GM18499 (cell line): ENCODE data around the gene CARD8.

Source experiments
- ATAC-seq: cut with Tn5 transposase; IDR thresholded peaks from one replicate; pipeline ENCODE4 v1.9.1; 2021; ENCODE audit warnings: moderate number of reproducible peaks; ENCODE audit not compliant: insufficient read depth, unreplicated experiment

The CARD8 gene

GRCh38 chr19:48218997-48219396 is 36.7 kb downstream of the CARD8 start:
- ATAC-seq: no peak

GRCh38 chr19:48216933-48217332 is 38.8 kb downstream of the CARD8 start:
- ATAC-seq: no peak

GRCh38 chr19:48213959-48214358 is 41.8 kb downstream of the CARD8 start:
- ATAC-seq: no peak

GRCh38 chr19:48210005-48210404 is 45.7 kb downstream of the CARD8 start:
- no peak for ATAC-seq

DNA sequence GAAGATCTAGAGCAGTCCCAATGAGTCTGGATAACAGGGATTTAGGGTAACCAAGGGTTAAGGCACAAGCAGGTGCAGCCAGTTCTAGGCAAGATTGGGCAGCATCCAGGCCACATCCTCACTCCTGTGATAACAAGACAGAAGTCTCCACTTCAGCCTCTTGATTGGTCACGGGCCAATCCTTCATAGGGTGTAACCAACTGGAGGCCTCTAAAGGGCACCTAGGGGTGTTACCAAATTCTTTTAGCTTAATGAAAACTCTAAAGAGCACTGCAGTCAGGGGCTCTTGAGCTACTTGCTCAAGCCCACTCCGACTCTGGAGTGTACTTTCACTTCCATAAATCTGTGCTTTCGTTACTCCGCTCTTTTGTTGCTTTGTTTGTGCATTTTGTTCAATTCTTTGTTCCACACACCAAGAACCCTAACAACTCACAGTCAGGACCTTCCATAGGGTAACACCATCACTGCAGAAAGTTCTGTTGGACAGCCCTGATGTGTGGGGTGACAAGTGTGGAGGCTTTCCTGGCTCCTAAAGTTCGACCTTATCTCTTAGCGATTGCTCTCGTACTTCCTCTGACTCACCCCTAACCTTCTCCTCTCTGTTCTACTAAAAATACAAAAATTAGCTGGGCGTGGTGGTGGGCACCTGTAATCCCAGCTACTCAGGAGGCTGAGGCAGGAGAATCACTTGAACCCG is 49.2 kb downstream of the CARD8 start:
- no peak for ATAC-seq

GRCh38 chr19:48203794-48204628 is 51.7 kb downstream of the CARD8 start:
- no peak for ATAC-seq

DNA sequence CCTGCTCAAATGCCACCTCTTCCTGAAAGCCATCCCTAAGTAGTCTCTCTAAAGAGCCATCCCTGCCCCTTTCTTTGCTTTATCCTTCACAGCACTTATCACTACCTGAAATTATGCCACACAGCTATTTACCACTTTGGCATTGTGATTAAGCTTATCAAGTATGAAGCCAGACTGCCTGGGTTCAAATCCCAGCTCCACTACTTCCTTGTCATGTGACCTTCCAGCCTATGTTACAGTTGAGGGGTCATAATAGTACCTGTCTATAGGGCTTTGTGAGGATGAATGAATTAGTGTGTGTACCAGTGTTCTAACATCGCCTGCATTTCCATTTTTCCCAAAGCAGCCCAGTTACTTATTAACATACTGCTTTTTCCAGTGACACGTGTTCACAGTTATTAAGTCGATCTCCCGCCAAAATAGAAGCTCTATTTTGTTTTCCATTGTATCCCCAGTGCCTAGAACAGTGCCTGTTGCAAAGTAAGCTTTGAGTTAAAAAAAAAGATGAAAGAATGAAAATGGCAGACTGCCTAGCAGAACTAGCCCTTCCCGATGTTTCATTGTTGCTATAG is 52.4 kb downstream of the CARD8 start:
- ATAC-seq: no peak

DNA sequence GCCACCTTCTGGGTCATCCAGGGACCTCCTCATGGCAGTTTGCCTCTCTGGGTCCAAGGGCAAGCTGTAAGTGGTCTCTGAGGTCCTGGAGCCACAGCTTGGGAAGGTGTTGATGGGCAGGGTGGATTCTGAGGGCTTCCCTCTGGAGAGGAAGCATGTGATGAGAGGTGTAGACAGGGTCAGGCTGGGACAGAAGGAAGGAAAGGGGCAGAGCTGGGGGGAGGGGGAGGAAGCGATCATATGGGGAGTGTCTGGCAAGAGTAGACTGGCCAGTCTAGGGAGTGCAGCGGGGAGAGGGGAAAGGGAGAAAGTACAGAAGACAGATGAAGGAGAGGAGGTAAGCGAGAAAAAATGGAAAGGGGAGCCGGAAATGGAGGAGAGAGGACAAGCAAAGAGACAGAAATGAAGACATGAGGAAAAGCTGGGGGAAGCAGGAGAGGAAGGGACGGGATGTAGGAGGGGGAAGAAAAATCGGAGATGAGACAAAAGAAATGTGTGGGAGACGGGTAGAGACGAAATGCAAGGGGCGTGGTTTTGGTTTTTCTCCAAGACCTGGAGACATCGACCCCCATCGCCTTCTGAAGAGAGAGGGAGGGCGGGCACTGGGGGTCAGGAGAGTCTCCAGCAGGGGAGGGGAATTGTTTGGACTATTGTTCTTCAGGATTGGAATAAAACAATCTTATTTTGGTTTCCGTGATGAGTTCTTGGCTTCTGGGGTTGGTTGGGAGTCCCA is 58.6 kb downstream of the CARD8 start:
- no peak for ATAC-seq

DNA sequence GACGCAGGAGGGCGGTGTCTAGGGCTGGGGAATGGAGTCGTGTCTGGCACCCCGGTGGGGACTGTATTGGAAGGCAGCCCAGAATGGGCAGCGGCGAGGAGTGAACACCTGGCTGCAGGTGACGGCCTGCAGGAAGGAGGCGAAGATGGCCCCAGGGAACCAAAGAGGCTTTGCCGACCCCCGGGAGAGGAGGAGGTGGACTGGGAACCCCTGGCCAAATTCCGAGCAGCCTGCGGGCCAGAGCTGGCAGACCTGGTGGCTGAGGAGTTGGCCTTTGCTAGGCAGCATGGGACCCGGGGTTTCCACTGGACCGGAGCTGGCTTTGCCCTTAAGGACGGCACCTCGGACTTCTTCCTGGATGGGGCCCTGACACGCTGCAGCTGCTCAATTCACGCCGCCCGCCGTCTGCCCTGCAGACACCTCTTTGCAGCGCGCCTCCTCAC is 59.4 kb downstream of the CARD8 start:
- ATAC-seq: no peak

- no peak for ATAC-seq
Measured at GRCh38 chr19:48194844-48195830, 60.6 kb downstream of the CARD8 start.

DNA sequence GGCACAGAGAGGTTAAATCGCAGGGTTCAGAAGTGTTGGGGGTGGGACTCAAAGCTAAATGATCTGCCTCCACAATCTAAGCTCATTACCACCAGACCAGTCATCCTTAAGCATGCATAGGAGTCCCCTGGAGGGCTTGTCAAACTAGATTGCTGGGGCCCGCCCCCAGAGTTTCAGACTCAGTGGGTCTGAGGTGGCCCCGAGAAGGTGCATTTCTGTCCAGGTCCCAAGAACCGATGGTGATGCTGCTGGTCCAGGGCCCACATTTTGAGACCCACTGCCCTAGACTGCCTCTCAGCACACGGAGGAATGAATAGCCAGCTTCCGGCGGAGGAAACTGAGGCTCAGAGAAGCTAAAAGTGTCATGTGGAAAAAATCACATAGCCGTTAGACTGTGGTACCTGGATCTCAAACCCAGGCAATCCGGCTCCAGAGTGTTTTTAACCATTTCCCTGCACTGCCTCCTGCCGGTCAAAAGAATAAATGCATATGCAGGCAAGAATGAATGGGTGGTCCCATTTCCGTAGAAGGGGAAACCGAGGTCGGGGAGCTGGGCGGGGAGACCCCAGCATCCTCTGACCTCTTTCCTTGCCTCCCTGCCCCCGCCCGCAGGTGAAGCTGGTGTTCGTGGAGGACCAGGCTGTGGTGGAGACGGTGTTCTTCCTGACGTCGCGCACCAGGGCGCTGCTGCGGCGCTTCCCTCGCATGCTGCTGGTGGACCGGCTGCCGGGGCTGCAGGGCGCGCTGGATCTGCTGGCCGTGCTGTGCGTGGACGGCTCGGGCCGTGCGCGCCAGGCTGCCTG is 61.5 kb downstream of the CARD8 start:
- ATAC-seq: no peak

GRCh38 chr19:48192750-48193149 is 63.0 kb downstream of the CARD8 start:
- ATAC-seq: no peak

DNA sequence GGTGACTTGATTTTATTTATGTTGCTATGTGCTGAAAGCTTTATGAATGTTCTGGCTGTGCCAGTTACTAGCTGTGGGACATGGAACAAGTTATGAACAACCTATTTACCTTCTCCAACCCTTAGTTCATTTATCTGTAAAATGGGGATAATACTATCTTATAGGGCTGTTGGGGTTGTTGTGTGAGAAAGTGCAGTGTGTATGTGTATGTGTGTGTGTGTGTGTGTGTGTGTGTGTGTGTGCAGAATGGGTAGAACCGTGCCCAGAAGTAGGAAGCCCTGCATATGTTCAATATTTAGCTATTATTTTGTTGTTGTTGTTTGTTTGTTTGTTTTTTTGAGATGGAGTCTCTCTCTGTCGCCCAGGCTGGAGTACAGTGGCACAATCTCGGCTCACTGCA is 64.8 kb downstream of the CARD8 start:
- no peak for ATAC-seq

DNA sequence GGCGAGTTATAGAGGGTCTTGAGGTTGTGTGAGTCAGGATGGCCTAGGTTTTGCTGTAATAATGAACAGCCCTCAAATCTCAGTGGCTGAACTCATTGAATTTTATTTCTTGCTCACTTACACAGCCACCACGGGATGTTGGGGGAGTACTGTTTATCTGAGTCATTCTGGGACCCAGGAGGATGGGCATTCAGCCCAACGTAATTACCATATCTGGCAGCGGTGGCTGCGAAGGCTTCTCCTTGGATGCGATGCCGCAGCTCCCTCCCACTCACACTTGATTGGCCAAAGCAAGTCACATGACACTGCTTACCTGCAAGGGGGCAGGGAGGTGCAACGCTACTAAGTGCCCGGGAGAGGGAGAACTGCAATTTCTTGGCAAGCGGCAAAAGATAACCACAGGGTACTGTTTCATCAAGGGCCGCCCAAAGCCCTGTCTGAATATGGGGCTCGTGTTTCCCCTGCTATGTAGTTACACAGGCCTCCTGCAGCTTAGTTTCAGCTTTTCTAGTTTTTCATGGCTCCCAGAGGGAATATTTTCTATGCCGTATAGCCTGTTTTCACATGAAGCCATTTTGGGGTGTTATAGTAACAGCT is 65.3 kb downstream of the CARD8 start:
- ATAC-seq: no peak

GRCh38 chr19:48186541-48186991 is 69.1 kb downstream of the CARD8 start:
- ATAC-seq: no peak

DNA sequence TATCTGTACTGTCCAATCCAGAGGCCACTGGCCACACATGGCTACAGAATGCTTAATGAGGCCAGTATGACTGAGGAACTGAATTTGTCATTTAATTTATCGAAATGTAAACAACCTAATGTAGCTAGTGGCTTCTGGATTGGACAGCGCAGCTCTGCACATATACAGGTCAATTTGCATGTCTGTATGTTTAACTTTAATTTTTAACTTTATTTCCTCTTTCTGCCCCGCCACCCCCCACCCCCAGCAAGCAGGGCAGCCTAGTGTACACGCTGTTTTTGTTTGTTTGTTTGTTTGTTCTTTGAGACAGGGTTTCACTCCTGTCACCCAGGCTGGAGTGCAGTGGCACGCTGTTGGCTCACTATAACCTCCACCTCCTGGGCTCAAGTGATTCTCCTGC is 69.7 kb downstream of the CARD8 start:
- ATAC-seq: no peak

DNA sequence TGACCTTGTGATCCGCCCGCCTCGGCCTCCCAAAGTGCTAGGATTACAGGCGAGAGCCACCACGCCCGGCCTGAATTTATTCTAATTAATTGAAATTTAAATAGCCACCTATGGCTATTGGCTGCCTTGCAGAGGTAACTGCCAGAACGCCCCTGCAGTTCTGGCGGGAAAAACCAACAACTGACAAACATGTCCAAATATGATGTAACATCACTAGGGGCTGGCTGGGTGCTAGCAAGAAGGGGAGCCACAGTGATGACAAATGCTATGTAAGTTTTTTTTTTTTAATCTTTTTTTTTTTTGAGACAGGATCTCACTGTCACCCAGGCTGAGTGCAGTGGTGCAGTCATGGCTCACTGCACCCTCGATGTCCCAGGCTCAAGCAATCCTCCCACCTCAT is 72.4 kb downstream of the CARD8 start:
- ATAC-seq: no peak

DNA sequence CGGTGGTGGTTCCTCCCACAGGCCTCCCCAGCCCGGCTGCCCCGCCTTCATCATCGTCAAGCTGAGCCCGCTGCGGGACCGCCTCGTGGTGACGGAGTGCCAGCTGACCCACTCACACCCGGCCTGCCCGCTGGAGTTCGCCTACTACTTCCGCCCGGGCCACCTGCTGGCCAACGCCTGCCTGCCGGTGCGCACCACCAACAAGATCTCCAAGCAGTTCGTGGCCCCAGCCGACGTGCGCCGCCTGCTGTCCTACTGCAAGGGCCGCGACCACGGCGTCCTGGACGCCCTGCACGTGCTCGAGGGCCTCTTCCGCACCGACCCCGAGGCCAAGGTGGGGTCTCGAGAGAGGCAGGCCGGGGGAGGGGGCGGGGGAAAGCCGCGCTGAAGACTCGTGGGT is 73.3 kb downstream of the CARD8 start:
- no peak for ATAC-seq
